Colonic mucosa (tissue), 4 donors: ENCODE data around the gene NLRP6. TPM values are rescaled to one million over a fixed set of nuclear protein-coding genes. Genes with fewer than 3 reads are reported as not detected.

Experiments used
- DNase-seq: peaks from one replicate; pipeline ENCODE4 v3.0.0-alpha.2; 2020
- H3K27ac ChIP-seq: fragments of 200-600 bp; one replicate; pipeline ENCODE4 v1.8.0; 2021
- H3K27me3 ChIP-seq: fragments of 200-600 bp; one replicate; pipeline ENCODE4 v1.8.0; 2021
- H3K36me3 ChIP-seq: fragments of 200-600 bp; one replicate; pipeline ENCODE4 v1.8.0; 2021
- H3K4me1 ChIP-seq: fragments of 200-600 bp; one replicate; pipeline ENCODE4 v1.8.0; 2021; ENCODE audit warnings: mild to moderate bottlenecking
- H3K4me3 ChIP-seq: fragments of 200-600 bp; one replicate; pipeline ENCODE4 v1.8.0; 2021
- H3K9ac ChIP-seq, 2 donors: one replicate each; pipeline ENCODE4 v1.7.0; 2013; ENCODE audit warnings: control low read depth in 2 of 2, low read depth in 2 of 2, low read length in 2 of 2
- H3K9me3 ChIP-seq: fragments of 200-600 bp; one replicate; pipeline ENCODE4 v1.8.0; 2021
- CTCF ChIP-seq: fragments of 200-600 bp; IDR thresholded peaks from one replicate; pipeline ENCODE4 v1.8.0; 2022; ENCODE audit warnings: antibody characterized with exemption, mild to moderate bottlenecking
- intact Hi-C: fragments of 100-400 bp; cut with DNase I; formaldehyde crosslinking; loops from one replicate; pipeline ENCODE4 v1.14.1; 2022
- total RNA-seq, 2 donors: library from RNA; stranded (reverse); fragmentation: NEBNext Ultra II Directional in 1 of 2; extraction: Animal tissue kit (Norgen Biotek cat#: 25700) in 1 of 2; gene quantifications; one replicate each; pipeline ENCODE4 v1.2.1, GENCODE V29; 2021
- donor health status: healthy.
- donor health status: DM: no; HTN: no; CAD: no.
- donor health status: DM: no; HTN: no; CAD: no.

Gene NLRP6
- total RNA-seq, 2 donors from 2014 or later = 0.17 to 0.72 TPM

GRCh38 chr11:244376-244775 lies 33.8 kb upstream of the NLRP6 start:
- TF ChIP-seq CTCF = no peak
- Histone ChIP-seq H3K4me3 (no peak overlapping the region), H3K27me3 (no peaks in the 10 kb centered on the region), H3K9ac (no peak overlapping the region), H3K36me3 (peaks cover 8% of the 10 kb centered on the region), H3K4me1 (no peaks in the 10 kb centered on the region), H3K9me3 (no peaks in the 10 kb centered on the region), H3K27ac (no peak overlapping the region)
- no peak for DNase-seq
- intact Hi-C loops = no loop called here

GRCh38 chr11:249062-249461 lies 29.1 kb upstream of the NLRP6 start:
- Histone ChIP-seq H3K27ac (no peak overlapping the region), H3K4me3 (no peak overlapping the region), H3K9ac (no peak overlapping the region), H3K4me1 (no peaks in the 10 kb centered on the region), H3K9me3 (no peaks in the 10 kb centered on the region), H3K27me3 (no peaks in the 10 kb centered on the region), H3K36me3 (peaks cover 8% of the 10 kb centered on the region)
- no peak for TF ChIP-seq CTCF
- intact Hi-C loops = no loop called here
- no peak for DNase-seq

- Histone ChIP-seq H3K4me1 (no peaks in the 10 kb centered on the region), H3K36me3 (peaks cover 8% of the 10 kb centered on the region), H3K9ac (no peak overlapping the region), H3K27ac (no peak overlapping the region), H3K4me3 (no peak overlapping the region), H3K9me3 (no peaks in the 10 kb centered on the region), H3K27me3 (no peaks in the 10 kb centered on the region)
- intact Hi-C loops = loop anchor here (5.0 kb wide), 1 partner anchor 112 kb away; no protein-coding TSS in a partner anchor
- no peak for DNase-seq
- TF ChIP-seq CTCF = no peak
Observed at GRCh38 chr11:250274-250673, 27.9 kb upstream of the NLRP6 start.

GRCh38 chr11:250740-251299 lies 27.4 kb upstream of the NLRP6 start:
- Histone ChIP-seq H3K4me1 (no peaks in the 10 kb centered on the region), H3K9ac (no peak overlapping the region), H3K36me3 (peaks cover 8% of the 10 kb centered on the region), H3K4me3 (no peak overlapping the region), H3K9me3 (no peaks in the 10 kb centered on the region), H3K27ac (no peak overlapping the region), H3K27me3 (no peaks in the 10 kb centered on the region)
- intact Hi-C loops = loop anchor here (5.0 kb wide), 1 partner anchor 111 kb away; no protein-coding TSS in a partner anchor
- peak; percentile 60 for TF ChIP-seq CTCF
- DNase-seq = peak; percentile 64

GRCh38 chr11:251550-251949 lies 26.7 kb upstream of the NLRP6 start:
- H3K27ac ChIP-seq = no peak overlapping the region
- intact Hi-C loops = loop anchor here (5.0 kb wide), 1 partner anchor 111 kb away; no protein-coding TSS in a partner anchor
- peaks cover 8% of the 10 kb centered on the region for H3K36me3 ChIP-seq
- no peaks in the 10 kb centered on the region for H3K4me1 ChIP-seq
- no peak for TF ChIP-seq CTCF
- no peak overlapping the region for H3K9ac ChIP-seq
- no peak overlapping the region for H3K4me3 ChIP-seq
- no peaks in the 10 kb centered on the region for H3K9me3 ChIP-seq
- H3K27me3 ChIP-seq = no peaks in the 10 kb centered on the region
- DNase-seq = no peak
